ENCODE measurements around the gene OAS1. TPM values are rescaled to one million over a fixed set of nuclear protein-coding genes. Genes with fewer than 3 reads are reported as not detected.

Gene OAS1
- polyA plus RNA-seq, 1 donor (not counting 4 experiments of a cell fraction or from before 2014, with no cell fraction given) = 88.3 TPM

- Histone ChIP-seq H3K4me2 (ENCODE audit: control insufficient read depth, extremely low read depth, insufficient read depth, low read depth, low read length) (peak overlapping the region; percentile 49), H3K79me2 (ENCODE audit: control insufficient read depth, insufficient read depth, low read length) (peaks cover 27% of the 10 kb centered on the region), H3K9ac (ENCODE audit: control insufficient read depth, extremely low read depth, insufficient read depth, low read length) (peak overlapping the region; percentile 24), H3K4me1 (ENCODE audit: control insufficient read depth, extremely low read depth, insufficient read depth, low read length) (peaks cover 38% of the 10 kb centered on the region), H3K36me3 (ENCODE audit: control insufficient read depth in 2 of 2, extremely low read depth in 1 of 2, insufficient read depth in 2 of 2, low read length in 2 of 2) (peaks cover 0 to 9% of the 10 kb centered on the region in 2 experiments), H3K4me3 (ENCODE audit: control insufficient read depth in 2 of 3, extremely low read depth in 1 of 3, insufficient read depth in 2 of 3, low read depth in 1 of 3, low read length in 3 of 3) (no peak overlapping the region), H4K20me1 (ENCODE audit: control insufficient read depth, extremely low read depth, insufficient read depth, low read length) (no peaks in the 10 kb centered on the region), H2AFZ (ENCODE audit: control insufficient read depth, low read length) (no peak overlapping the region), H3K9me1 (ENCODE audit: control insufficient read depth, extremely low read depth, insufficient read depth, low read length) (no peaks in the 10 kb centered on the region), H3K27ac (ENCODE audit: control insufficient read depth, insufficient read depth, low read length) (peak overlapping the region; percentile 81), H3K9me3 (ENCODE audit: control insufficient read depth, low read depth, low read length) (no peaks in the 10 kb centered on the region), H3K27me3 (ENCODE audit: control insufficient read depth, extremely low read depth, insufficient read depth, low read length) (no peaks in the 10 kb centered on the region)
- TF ChIP-seq EZH2 (IDR thresholded peaks at IDR 0.05; ENCODE audit: low read length) (no peak), CTCF (optimal IDR thresholded peaks at IDR 0.05 in 1 of 3, IDR thresholded peaks at IDR 0.05 in 1 of 3, conservative IDR thresholded peaks at IDR 0.05 in 1 of 3; ENCODE audit: extremely low read depth in 1 of 3, insufficient read depth in 2 of 3, low read length in 3 of 3) (no peak)
- dilution Hi-C loops (cut with MboI; ENCODE audit: extremely low pct_ligation_motif_present, low sequenced_read_pairs) = no loop called here
- FAIRE-seq (peak; percentile 85), DNase-seq (ENCODE audit: low read depth, low spot score) (peak; percentile 92)
Observed at GRCh38 chr12:112936264-112936663, 29.5 kb downstream of the OAS1 start.

GRCh38 chr12:112936927-112937326 is 30.2 kb downstream of the OAS1 start:
- H3K4me3 ChIP-seq (ENCODE audit: control insufficient read depth in 2 of 3, extremely low read depth in 1 of 3, insufficient read depth in 2 of 3, low read depth in 1 of 3, low read length in 3 of 3) = peak overlapping the region in 2 of 3 experiments; percentile 24 to 30
- peak overlapping the region; percentile 81 for H3K27ac ChIP-seq (ENCODE audit: control insufficient read depth, insufficient read depth, low read length)
- H4K20me1 ChIP-seq (ENCODE audit: control insufficient read depth, extremely low read depth, insufficient read depth, low read length) = no peaks in the 10 kb centered on the region
- DNase-seq (ENCODE audit: low read depth, low spot score) (peak; percentile 84), FAIRE-seq (peak; percentile 82)
- H3K9me3 ChIP-seq (ENCODE audit: control insufficient read depth, low read depth, low read length) = no peaks in the 10 kb centered on the region
- dilution Hi-C loops (cut with MboI; ENCODE audit: extremely low pct_ligation_motif_present, low sequenced_read_pairs) = no loop called here
- H3K36me3 ChIP-seq (ENCODE audit: control insufficient read depth in 2 of 2, extremely low read depth in 1 of 2, insufficient read depth in 2 of 2, low read length in 2 of 2) = peaks cover 4 to 15% of the 10 kb centered on the region in 2 experiments
- TF ChIP-seq EZH2 (IDR thresholded peaks at IDR 0.05; ENCODE audit: low read length) (no peak), CTCF (optimal IDR thresholded peaks at IDR 0.05 in 1 of 3, IDR thresholded peaks at IDR 0.05 in 1 of 3, conservative IDR thresholded peaks at IDR 0.05 in 1 of 3; ENCODE audit: extremely low read depth in 1 of 3, insufficient read depth in 2 of 3, low read length in 3 of 3) (no peak)
- peak overlapping the region; percentile 93 for H3K4me2 ChIP-seq (ENCODE audit: control insufficient read depth, extremely low read depth, insufficient read depth, low read depth, low read length)
- H3K9ac ChIP-seq (ENCODE audit: control insufficient read depth, extremely low read depth, insufficient read depth, low read length) = peak overlapping the region; percentile 34
- H3K9me1 ChIP-seq (ENCODE audit: control insufficient read depth, extremely low read depth, insufficient read depth, low read length) = no peaks in the 10 kb centered on the region
- no peaks in the 10 kb centered on the region for H3K27me3 ChIP-seq (ENCODE audit: control insufficient read depth, extremely low read depth, insufficient read depth, low read length)
- peaks cover 38% of the 10 kb centered on the region for H3K4me1 ChIP-seq (ENCODE audit: control insufficient read depth, extremely low read depth, insufficient read depth, low read length)
- H3K79me2 ChIP-seq (ENCODE audit: control insufficient read depth, insufficient read depth, low read length) = peaks cover 33% of the 10 kb centered on the region
- no peak overlapping the region for H2AFZ ChIP-seq (ENCODE audit: control insufficient read depth, low read length)
